Effector memory CD4-positive, alpha-beta T cell (primary cell): Measurements from ENCODE around the gene GBE1.
A peak's percentile ranks its signal among the peaks of the same experiment; 100 is the strongest.
"Not testable (repeated sequence)": the region's sequence is repeated elsewhere in the genome, so short reads cannot be mapped to it uniquely, and the experiment has no call there.

ENCODE experiments used
- DNase-seq, 3 donors: peaks; one replicate each; pipeline ENCODE4 v3.0.0-alpha.2; 2020
- H3K27ac ChIP-seq: 2 replicates; pipeline ENCODE4 v1.7.0; 2013; ENCODE audit warnings: mild to moderate bottlenecking, low read length, moderate library complexity; ENCODE audit not compliant: insufficient read depth, poor library complexity, severe bottlenecking
- H3K27me3 ChIP-seq: replicated peaks from 2 replicates; pipeline ENCODE4 v1.7.0; 2013; ENCODE audit warnings: mild to moderate bottlenecking, low read length; ENCODE audit not compliant: insufficient read depth, control insufficient read depth, poor library complexity, severe bottlenecking
- H3K36me3 ChIP-seq: 2 replicates; pipeline ENCODE4 v1.7.0; 2013; ENCODE audit warnings: mild to moderate bottlenecking, low read length, moderate library complexity; ENCODE audit not compliant: control insufficient read depth, insufficient read depth
- H3K4me1 ChIP-seq: 2 replicates; pipeline ENCODE4 v1.7.0; 2013; ENCODE audit warnings: low read length, mild to moderate bottlenecking; ENCODE audit not compliant: control insufficient read depth, insufficient read depth, poor library complexity, severe bottlenecking
- H3K4me3 ChIP-seq: 2 replicates; pipeline ENCODE4 v1.7.0; 2013; ENCODE audit warnings: low read length, low read depth, mild to moderate bottlenecking; ENCODE audit not compliant: insufficient read depth, poor library complexity, severe bottlenecking
- H3K9me3 ChIP-seq: 2 replicates; pipeline ENCODE4 v1.7.0; 2013; ENCODE audit warnings: mild to moderate bottlenecking, low read length, moderate library complexity; ENCODE audit not compliant: control insufficient read depth

The GBE1 gene

DNA sequence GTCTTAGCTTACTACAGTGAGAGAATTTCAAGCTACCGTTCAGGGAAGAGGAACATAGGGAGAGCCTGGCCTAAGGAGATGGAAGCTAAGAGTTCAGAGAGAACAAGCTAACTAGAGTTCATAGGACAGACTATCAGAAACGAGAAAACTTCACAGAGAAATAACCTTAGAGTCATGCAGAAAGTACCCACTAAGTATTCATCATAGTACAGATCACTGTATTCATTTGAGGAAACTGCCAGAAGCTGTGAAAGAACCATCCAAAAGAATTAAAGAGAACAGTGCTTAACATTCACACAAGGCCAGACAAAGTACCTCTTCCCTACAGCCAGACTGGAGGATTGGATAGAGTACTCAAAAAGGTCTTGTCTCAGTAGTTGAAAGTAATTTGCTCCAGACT, 15.2 kb upstream of the GBE1 start:
- no peak for DNase-seq
- no peak overlapping the region for H3K27ac ChIP-seq
- H3K4me3 ChIP-seq: no peak overlapping the region
- H3K4me1 ChIP-seq: no peaks in the 10 kb centered on the region
- H3K36me3 ChIP-seq: no peaks in the 10 kb centered on the region
- no peaks in the 10 kb centered on the region for H3K9me3 ChIP-seq
- no peaks in the 10 kb centered on the region for H3K27me3 ChIP-seq

DNA sequence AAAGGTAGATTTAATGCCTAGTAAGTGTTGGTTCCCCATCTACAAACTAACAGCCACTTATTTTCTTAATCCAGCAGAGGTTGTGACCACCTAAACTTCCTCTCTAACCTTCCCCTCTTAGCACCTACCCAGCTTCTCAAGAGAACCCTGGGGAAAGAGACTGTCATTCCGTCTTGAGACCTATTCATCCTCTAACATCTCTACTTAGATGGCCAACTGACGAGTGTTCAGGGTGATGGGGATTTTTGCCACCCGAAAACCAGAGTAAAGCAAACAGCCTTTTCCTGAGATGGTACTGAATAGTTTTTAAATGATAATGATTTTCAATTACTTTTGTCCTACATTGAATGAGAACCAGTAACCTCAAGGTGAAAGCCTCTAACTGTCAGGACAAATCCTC, 9.3 kb upstream of the GBE1 start:
- no peaks in the 10 kb centered on the region for H3K4me1 ChIP-seq

DNA sequence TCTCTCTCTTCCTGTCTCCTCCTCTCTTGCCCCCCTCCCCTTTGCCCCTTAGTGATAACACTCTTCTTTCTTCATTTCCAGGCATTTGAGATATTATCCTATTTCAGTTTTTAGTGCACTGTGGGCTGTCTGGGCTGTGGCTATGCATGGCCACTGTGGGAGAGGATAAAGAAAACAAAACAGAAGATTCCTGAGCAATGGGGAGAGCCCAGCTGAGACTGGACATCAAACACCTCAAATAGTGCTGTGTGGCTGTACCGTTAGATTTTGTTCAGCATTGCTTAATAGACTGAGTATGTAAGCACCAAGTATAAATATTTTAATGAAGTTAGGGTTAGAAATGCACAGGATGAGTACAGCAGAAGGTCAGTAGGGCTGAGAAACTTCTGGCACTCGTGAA, 7.9 kb upstream of the GBE1 start:
- no peaks in the 10 kb centered on the region for H3K9me3 ChIP-seq
- no peaks in the 10 kb centered on the region for H3K4me1 ChIP-seq
- no peak overlapping the region for H3K4me3 ChIP-seq
- H3K27me3 ChIP-seq: no peaks in the 10 kb centered on the region
- no peak for DNase-seq
- H3K36me3 ChIP-seq: no peaks in the 10 kb centered on the region
- H3K27ac ChIP-seq: no peak overlapping the region

More for the DNA sequence above, 9.3 kb upstream of the GBE1 start:
- Histone ChIP-seq H3K9me3 (no peaks in the 10 kb centered on the region), H3K36me3 (no peaks in the 10 kb centered on the region), H3K4me3 (no peak overlapping the region), H3K27me3 (no peaks in the 10 kb centered on the region), H3K27ac (no peak overlapping the region)
- no peak for DNase-seq

DNA sequence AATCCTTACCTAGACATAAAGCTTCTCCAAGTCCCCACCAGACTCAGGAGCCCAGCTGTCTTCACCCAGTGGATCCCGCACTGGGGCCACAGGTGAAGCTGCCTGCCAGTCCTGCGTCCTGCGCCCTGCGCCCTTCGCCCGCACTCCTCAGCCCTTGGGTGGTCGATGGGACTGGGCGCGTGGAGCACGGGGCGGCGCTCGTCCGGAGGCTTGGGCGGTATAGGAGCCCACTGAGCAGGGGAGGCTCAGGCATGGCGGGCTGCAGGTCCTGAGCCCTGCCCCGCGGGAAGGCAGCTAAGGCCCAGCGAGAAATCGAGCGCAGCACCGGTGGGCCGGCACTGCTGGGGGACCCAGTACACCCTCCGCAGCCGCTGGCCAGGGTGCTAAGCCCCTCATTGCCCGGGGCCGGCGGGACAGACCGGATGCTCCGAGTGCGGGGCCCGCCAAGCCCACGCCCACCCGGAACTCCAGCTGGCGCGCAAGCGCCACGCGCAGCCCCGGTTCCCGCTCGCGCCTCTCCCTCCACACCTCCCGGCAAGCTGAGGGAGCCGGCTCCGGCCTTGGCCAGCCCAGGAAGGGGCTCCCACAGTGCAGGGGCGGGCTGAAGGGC, 5.9 kb upstream of the GBE1 start:
- H3K27me3 ChIP-seq, H3K27ac ChIP-seq, H3K4me1 ChIP-seq, DNase-seq, H3K36me3 ChIP-seq, H3K4me3 ChIP-seq, H3K9me3 ChIP-seq: not testable (repeated sequence)

DNA sequence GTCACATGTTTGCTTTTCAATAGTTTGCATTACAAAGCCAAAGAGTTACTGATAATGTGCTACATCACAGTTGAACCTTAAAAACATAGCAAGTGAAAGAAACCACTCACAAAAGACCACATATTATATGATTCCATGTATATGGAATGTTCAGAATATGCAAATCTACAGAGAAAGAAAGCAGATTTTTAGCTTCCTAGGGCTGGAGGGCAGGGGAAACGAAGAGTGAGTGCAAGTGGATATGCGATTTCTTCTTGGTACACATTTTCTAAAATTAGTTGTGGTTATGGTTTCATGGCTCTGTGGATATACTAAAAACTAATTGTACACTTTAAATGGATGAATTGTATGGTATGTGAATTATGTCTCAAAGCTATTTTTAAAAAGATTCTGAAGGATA, 4.0 kb upstream of the GBE1 start:
- H3K4me1 ChIP-seq: peaks cover 3% of the 10 kb centered on the region
- no peak overlapping the region for H3K4me3 ChIP-seq
- H3K9me3 ChIP-seq: no peaks in the 10 kb centered on the region
- H3K36me3 ChIP-seq: no peaks in the 10 kb centered on the region
- no peak overlapping the region for H3K27ac ChIP-seq
- H3K27me3 ChIP-seq: no peaks in the 10 kb centered on the region
- DNase-seq: no peak

DNA sequence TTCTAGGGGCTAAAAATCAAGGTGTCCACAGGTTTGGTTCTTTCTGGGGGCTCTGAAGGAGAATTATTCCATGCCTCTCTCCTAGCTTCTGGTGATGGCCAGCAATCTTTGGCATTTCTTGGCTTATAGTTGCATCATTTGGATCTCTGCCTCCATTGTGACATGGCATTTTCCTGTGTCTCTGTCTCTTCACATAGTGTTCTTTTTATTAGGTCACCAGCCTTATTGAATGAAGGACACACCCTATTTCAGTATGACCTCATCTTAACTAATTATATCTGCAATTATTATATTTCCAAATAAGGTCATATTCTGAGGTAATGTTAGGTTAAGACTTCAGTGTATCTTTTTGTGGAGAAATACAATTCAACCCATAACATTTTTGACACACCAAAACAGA, 3.2 kb upstream of the GBE1 start:
- peaks cover 6% of the 10 kb centered on the region for H3K4me1 ChIP-seq
- no peak for DNase-seq
- no peaks in the 10 kb centered on the region for H3K9me3 ChIP-seq
- H3K4me3 ChIP-seq: no peak overlapping the region
- no peaks in the 10 kb centered on the region for H3K36me3 ChIP-seq
- H3K27me3 ChIP-seq: no peaks in the 10 kb centered on the region
- H3K27ac ChIP-seq: no peak overlapping the region

DNA sequence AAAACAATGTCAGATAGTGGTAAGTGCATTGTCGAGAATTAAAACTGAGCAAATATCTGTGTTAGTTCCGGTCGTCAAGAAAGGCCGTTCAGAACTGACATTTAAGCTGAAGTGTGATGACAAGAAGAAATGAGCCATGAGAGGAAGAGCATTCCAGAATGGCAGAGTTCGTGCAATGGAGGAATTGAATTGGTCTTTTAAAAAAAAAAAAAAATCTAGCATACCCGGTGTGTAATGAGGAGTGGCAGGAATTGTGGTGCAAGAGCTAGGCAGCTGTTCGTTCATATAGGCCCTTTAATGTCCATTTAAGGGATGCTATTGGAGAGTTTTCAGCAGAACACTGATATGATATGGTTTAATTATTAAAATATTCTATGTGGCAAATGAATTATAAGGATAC, 2.6 kb upstream of the GBE1 start:
- Histone ChIP-seq H3K27me3 (no peaks in the 10 kb centered on the region), H3K36me3 (no peaks in the 10 kb centered on the region), H3K27ac (no peak overlapping the region), H3K4me1 (peaks cover 6% of the 10 kb centered on the region), H3K9me3 (no peaks in the 10 kb centered on the region), H3K4me3 (no peak overlapping the region)
- no peak for DNase-seq

DNA sequence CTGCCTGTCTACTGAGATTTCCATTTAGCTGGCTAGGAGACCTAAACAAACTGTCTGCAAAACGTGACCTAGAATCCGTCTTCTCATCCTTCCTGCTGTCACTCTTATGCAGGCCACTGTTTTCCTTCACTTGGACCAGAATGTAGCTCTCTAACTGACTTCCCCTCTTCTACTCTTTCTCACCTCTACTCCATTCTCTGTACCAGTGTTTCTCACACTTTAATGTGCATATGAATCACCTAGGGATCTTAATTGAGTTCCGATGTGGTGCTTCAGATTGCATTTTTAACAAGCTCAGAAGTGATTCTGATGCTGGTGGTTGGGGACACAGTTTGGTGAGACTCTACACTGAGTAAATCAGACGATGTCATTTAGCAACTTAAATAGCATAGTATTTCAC, 1.6 kb upstream of the GBE1 start:
- no peak for DNase-seq
- Histone ChIP-seq H3K4me3 (no peak overlapping the region), H3K36me3 (no peaks in the 10 kb centered on the region), H3K4me1 (peaks cover 6% of the 10 kb centered on the region), H3K27me3 (no peaks in the 10 kb centered on the region), H3K9me3 (no peaks in the 10 kb centered on the region), H3K27ac (no peak overlapping the region)

DNA sequence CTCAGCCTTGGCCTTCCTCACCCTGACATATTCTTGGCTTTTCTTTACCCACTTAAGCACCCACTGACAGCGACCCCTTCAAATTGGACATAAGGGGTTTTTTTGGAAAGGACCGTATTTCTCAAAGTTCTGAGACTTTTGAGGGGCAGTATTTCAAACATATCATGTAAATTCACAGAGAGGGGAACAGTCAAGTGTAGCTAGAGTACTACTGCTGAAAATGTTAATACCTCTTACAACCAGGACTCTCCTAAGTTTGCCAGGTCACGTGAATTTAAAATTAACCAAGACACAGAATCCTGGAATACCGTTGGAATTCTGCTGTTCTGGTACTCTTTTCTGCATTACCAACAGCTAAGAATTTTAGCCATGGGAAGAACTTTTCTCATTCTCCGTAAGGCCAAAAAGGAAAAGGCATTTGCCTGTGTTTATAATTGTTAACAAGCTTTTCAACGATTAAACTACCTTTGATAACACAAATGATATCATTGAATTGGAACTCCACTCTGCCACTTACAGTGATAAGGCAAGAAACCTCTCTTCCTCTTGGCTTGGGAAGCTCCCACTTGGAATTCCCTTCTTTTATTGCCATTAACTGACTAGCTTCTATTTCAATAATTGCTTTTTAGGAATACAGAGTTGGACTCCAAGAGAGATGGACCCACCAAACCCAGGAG, 597 bp upstream of the GBE1 start:
- no peak for DNase-seq
- no peaks in the 10 kb centered on the region for H3K27me3 ChIP-seq

DNA sequence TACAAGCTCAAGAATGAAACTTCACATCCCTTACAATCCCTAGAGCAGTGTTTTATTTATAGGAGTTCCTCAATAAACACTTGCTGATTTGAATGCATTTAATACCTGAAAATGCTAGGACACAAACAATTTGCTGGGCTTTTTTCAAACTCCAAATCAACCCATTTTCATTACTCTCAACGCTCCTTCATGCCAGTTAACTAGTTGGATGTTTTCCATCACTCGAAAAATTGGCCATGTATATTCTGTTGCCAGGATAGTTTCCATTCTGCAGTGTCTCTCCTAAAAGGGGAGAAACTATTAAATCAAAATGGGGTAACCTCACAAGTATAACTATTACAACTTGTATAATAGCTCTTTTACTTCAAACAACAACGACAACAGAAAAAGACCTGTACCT, 1.2 kb downstream of the GBE1 start:
- Histone ChIP-seq H3K36me3 (no peaks in the 10 kb centered on the region), H3K27ac (peak overlapping the region; percentile 96), H3K27me3 (no peaks in the 10 kb centered on the region), H3K4me3 (peak overlapping the region; percentile 83), H3K4me1 (peaks cover 6% of the 10 kb centered on the region), H3K9me3 (no peaks in the 10 kb centered on the region)
- DNase-seq: no peak

More for the DNA sequence above, 597 bp upstream of the GBE1 start:
- Histone ChIP-seq H3K36me3 (no peaks in the 10 kb centered on the region), H3K4me1 (peaks cover 6% of the 10 kb centered on the region), H3K27ac (peak overlapping the region; percentile 96), H3K9me3 (no peaks in the 10 kb centered on the region), H3K4me3 (peak overlapping the region; percentile 83)
